ENCODE measurements around the gene KCNT1.

- TF ChIP-seq, protein P1, sequence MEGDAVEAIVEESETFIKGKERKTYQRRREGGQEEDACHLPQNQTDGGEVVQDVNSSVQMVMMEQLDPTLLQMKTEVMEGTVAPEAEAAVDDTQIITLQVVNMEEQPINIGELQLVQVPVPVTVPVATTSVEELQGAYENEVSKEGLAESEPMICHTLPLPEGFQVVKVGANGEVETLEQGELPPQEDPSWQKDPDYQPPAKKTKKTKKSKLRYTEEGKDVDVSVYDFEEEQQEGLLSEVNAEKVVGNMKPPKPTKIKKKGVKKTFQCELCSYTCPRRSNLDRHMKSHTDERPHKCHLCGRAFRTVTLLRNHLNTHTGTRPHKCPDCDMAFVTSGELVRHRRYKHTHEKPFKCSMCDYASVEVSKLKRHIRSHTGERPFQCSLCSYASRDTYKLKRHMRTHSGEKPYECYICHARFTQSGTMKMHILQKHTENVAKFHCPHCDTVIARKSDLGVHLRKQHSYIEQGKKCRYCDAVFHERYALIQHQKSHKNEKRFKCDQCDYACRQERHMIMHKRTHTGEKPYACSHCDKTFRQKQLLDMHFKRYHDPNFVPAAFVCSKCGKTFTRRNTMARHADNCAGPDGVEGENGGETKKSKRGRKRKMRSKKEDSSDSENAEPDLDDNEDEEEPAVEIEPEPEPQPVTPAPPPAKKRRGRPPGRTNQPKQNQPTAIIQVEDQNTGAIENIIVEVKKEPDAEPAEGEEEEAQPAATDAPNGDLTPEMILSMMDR (IDR thresholded peaks at IDR 0.05): no peak
- no peak for TF ChIP-seq POLR2A (IDR thresholded peaks at IDR 0.05)
Observed at GRCh38 chr9:135793221-135794056, 91.5 kb downstream of the KCNT1 start.
